ENCODE results near the gene KRTAP12-2. TPM values are rescaled to one million over a fixed set of nuclear protein-coding genes. Genes with fewer than 3 reads are reported as not detected.
"Not testable (repeated sequence)": the region's sequence is repeated elsewhere in the genome, so short reads cannot be mapped to it uniquely, and the experiment has no call there.

KRTAP12-2 gene
- total RNA-seq, 4 donors from 2014 or later, result not detected

- Histone ChIP-seq H3K27ac (no peak overlapping the region), H3K36me3 (no peaks in the 10 kb centered on the region), H3K9me3 (peaks cover 0 to 31% (median 11%) of the 10 kb centered on the region in 3 donors), H3K4me1 (no peaks in the 10 kb centered on the region), H3K4me3 (no peak overlapping the region), H3K27me3 (peaks cover 0 to 26% (median 0%) of the 10 kb centered on the region in 4 donors)
- 76 to 80% methylated on average over 1 of the region's 1 CpG for WGBS, 2 donors
- intact Hi-C loops (cut with DNase I), result no loop called here
- TF ChIP-seq CTCF (IDR thresholded peaks at IDR 0.05) (no peak), POLR2A (IDR thresholded peaks at IDR 0.05) (no peak)
- no peak for DNase-seq
Measured at GRCh38 chr21:44671911-44672310, 5.2 kb upstream of the KRTAP12-2 start.

GRCh38 chr21:44670642-44671432 lies 4.1 kb upstream of the KRTAP12-2 start:
- Histone ChIP-seq H3K4me3 (no peak overlapping the region), H3K27ac (no peak overlapping the region), H3K27me3 (peaks cover 0 to 26% (median 0%) of the 10 kb centered on the region in 4 donors), H3K9me3 (peaks cover 0 to 31% (median 11%) of the 10 kb centered on the region in 3 donors), H3K36me3 (no peaks in the 10 kb centered on the region), H3K4me1 (no peaks in the 10 kb centered on the region)
- no peak for TF ChIP-seq POLR2A (IDR thresholded peaks at IDR 0.05)
- no peak for TF ChIP-seq CTCF (IDR thresholded peaks at IDR 0.05)
- WGBS, 2 donors, result 57 to 81% methylated on average over 1 to 3 of the region's 3 CpGs
- no peak for DNase-seq
- intact Hi-C loops (cut with DNase I), result no loop called here

GRCh38 chr21:44667612-44668011 lies 885 bp upstream of the KRTAP12-2 start:
- 42 to 56% methylated on average over 1 of the region's 1 CpG for WGBS, 2 donors
- no peak for DNase-seq
- Histone ChIP-seq H3K9me3 (peaks cover 0 to 21% (median 7%) of the 10 kb centered on the region in 3 donors), H3K4me3 (no peak overlapping the region), H3K27me3 (peaks cover 0 to 35% (median 0%) of the 10 kb centered on the region in 4 donors), H3K36me3 (no peaks in the 10 kb centered on the region), H3K4me1 (no peaks in the 10 kb centered on the region), H3K27ac (no peak overlapping the region)
- TF ChIP-seq POLR2A (IDR thresholded peaks at IDR 0.05), result no peak
- TF ChIP-seq CTCF (IDR thresholded peaks at IDR 0.05), result no peak
- intact Hi-C loops (cut with DNase I), result no loop called here

- no peak for DNase-seq
- H3K36me3 ChIP-seq, result no peaks in the 10 kb centered on the region
- no peak overlapping the region for H3K4me3 ChIP-seq
- no peak for TF ChIP-seq POLR2A (IDR thresholded peaks at IDR 0.05)
- no peak for TF ChIP-seq CTCF (IDR thresholded peaks at IDR 0.05)
- H3K27ac ChIP-seq, result no peak overlapping the region
- intact Hi-C loops (cut with DNase I), result no loop called here
- WGBS, 2 donors, result 80 to 89% methylated on average over 5 of the region's 5 CpGs
- H3K9me3 ChIP-seq, result no peaks in the 10 kb centered on the region
- H3K4me1 ChIP-seq, result no peaks in the 10 kb centered on the region
- peaks cover 0 to 22% (median 0%) of the 10 kb centered on the region in 4 donors for H3K27me3 ChIP-seq
Measured at GRCh38 chr21:44664691-44665090, 2.0 kb downstream of the KRTAP12-2 start.

- intact Hi-C loops (cut with DNase I); H3K27ac ChIP-seq; H3K9me3 ChIP-seq; DNase-seq; H3K4me1 ChIP-seq; H3K4me3 ChIP-seq; H3K36me3 ChIP-seq: not testable (repeated sequence)
- peaks cover 0 to 35% (median 0%) of the 10 kb centered on the region in 4 donors for H3K27me3 ChIP-seq
- WGBS, 2 donors, result 42 to 56% methylated on average over 6 to 7 of the region's 7 CpGs
Measured at GRCh38 chr21:44661567-44661966, 5.2 kb downstream of the KRTAP12-2 start.

All from esophagus squamous epithelium (tissue), 5 donors.